ENCODE results near the gene CYP46A1. TPM values are rescaled to one million over a fixed set of nuclear protein-coding genes. Genes with fewer than 3 reads are reported as not detected.

CYP46A1 gene
- total and polyA plus RNA-seq, 2 donors (not counting 1 experiment from before 2014, with no cell fraction given), result 0.27 to 0.28 TPM

GRCh38 chr14:99645545-99646505 is 38.3 kb upstream of the CYP46A1 start:
- Histone ChIP-seq H3K9me3 (ENCODE audit: control extremely low read depth in 1 of 3, control insufficient read depth in 2 of 3, insufficient read depth in 1 of 3, low read length in 2 of 3) (peaks cover 0 to 6% (median 0%) of the 10 kb centered on the region in 3 donors), H3K9ac (ENCODE audit: low read length) (no peak overlapping the region), H3K4me3 (ENCODE audit: control extremely low read depth in 1 of 5, extremely low read depth in 1 of 5, insufficient read depth in 1 of 5, low read depth in 2 of 5, low read length in 4 of 5) (no peak overlapping the region), H3K36me3 (replicated peaks in 1 of 2; ENCODE audit: control extremely low read depth in 1 of 2, control insufficient read depth in 1 of 2, extremely low read depth in 1 of 2, insufficient read depth in 2 of 2, low read length in 1 of 2) (no peaks in the 10 kb centered on the region), H2AFZ (ENCODE audit: insufficient read depth, low read depth, low read length, poor library complexity, severe bottlenecking) (no peak overlapping the region), H3K27me3 (replicated peaks in 1 of 4; ENCODE audit: control extremely low read depth in 1 of 4, control insufficient read depth in 3 of 4, insufficient read depth in 4 of 4, low read length in 3 of 4) (peaks cover 0 to 29% (median 8%) of the 10 kb centered on the region in 4 experiments), H3K4me2 (replicated peaks; ENCODE audit: low read depth, low read length, poor library complexity, severe bottlenecking) (peak overlapping the region; percentile 35), H4K20me1 (ENCODE audit: control insufficient read depth, insufficient read depth, low read length, poor library complexity, severe bottlenecking) (no peaks in the 10 kb centered on the region), H3K27ac (ENCODE audit: low read length in 2 of 2) (no peak overlapping the region), H3K79me2 (ENCODE audit: control insufficient read depth, insufficient read depth, low read length) (no peaks in the 10 kb centered on the region), H3K4me1 (ENCODE audit: control insufficient read depth in 2 of 2, insufficient read depth in 2 of 2, low read length in 2 of 2) (peaks cover 3% of the 10 kb centered on the region in 2 donors)
- WGBS (ENCODE audit: insufficient coverage), result 50% methylated on average over 28 of the region's 32 CpGs
- peaks cover 23% of the 10 kb centered on the region for H3K27me3 Mint-ChIP-seq
- intact Hi-C loops (cut with micrococcal nuclease), result no loop called here
- ChIA-PET CTCF (no interaction called here), POLR2A (no interaction called here)
- ATAC-seq (ENCODE audit: low read depth) (no peak), DNase-seq (no peak)
- H3K27ac Mint-ChIP-seq, result no peak overlapping the region
- H3K4me1 Mint-ChIP-seq, result peaks cover 5% of the 10 kb centered on the region
- TF ChIP-seq, protein P1, sequence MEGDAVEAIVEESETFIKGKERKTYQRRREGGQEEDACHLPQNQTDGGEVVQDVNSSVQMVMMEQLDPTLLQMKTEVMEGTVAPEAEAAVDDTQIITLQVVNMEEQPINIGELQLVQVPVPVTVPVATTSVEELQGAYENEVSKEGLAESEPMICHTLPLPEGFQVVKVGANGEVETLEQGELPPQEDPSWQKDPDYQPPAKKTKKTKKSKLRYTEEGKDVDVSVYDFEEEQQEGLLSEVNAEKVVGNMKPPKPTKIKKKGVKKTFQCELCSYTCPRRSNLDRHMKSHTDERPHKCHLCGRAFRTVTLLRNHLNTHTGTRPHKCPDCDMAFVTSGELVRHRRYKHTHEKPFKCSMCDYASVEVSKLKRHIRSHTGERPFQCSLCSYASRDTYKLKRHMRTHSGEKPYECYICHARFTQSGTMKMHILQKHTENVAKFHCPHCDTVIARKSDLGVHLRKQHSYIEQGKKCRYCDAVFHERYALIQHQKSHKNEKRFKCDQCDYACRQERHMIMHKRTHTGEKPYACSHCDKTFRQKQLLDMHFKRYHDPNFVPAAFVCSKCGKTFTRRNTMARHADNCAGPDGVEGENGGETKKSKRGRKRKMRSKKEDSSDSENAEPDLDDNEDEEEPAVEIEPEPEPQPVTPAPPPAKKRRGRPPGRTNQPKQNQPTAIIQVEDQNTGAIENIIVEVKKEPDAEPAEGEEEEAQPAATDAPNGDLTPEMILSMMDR (IDR thresholded peaks at IDR 0.05), result no peak
- no peak for TF ChIP-seq EZH2 (IDR thresholded peaks at IDR 0.05; ENCODE audit: borderline replicate concordance, insufficient read depth, low read depth, low read length, poor library complexity, severe bottlenecking)
- H3K9me3 Mint-ChIP-seq (ENCODE audit: insufficient read depth), result no peaks in the 10 kb centered on the region
- H3K4me3 Mint-ChIP-seq, result no peak overlapping the region

DNA sequence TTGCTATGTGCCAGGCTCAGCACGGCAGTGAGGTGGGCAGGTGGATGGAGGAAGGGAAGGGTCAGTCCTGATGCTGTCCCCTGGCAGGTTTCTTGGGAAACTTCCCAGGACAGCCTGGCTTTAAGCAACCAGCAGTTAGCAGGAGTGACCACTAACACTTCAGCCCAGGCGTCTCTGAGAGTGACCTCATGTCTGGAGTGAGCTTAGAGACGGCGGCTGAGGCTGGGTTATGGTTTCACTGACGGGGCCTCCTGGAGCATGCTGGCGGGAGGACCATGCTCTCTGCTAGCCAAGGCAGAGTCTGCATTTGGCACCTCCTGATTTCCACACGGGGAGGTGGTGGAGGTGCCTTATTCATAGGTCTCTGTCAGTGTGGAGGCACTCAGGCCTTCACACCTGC is 36.7 kb upstream of the CYP46A1 start:
- Histone ChIP-seq H3K27me3 (replicated peaks in 1 of 4; ENCODE audit: control extremely low read depth in 1 of 4, control insufficient read depth in 3 of 4, insufficient read depth in 4 of 4, low read length in 3 of 4) (peaks cover 0 to 29% (median 8%) of the 10 kb centered on the region in 4 experiments), H3K9me3 (ENCODE audit: control extremely low read depth in 1 of 3, control insufficient read depth in 2 of 3, insufficient read depth in 1 of 3, low read length in 2 of 3) (peaks cover 0 to 6% (median 0%) of the 10 kb centered on the region in 3 donors), H3K27ac (ENCODE audit: low read length in 2 of 2) (no peak overlapping the region), H4K20me1 (ENCODE audit: control insufficient read depth, insufficient read depth, low read length, poor library complexity, severe bottlenecking) (no peaks in the 10 kb centered on the region), H3K4me2 (replicated peaks; ENCODE audit: low read depth, low read length, poor library complexity, severe bottlenecking) (no peak overlapping the region), H3K4me3 (ENCODE audit: control extremely low read depth in 1 of 5, extremely low read depth in 1 of 5, insufficient read depth in 1 of 5, low read depth in 2 of 5, low read length in 4 of 5) (no peak overlapping the region), H3K79me2 (ENCODE audit: control insufficient read depth, insufficient read depth, low read length) (no peaks in the 10 kb centered on the region), H3K4me1 (ENCODE audit: control insufficient read depth in 2 of 2, insufficient read depth in 2 of 2, low read length in 2 of 2) (peaks cover 3% of the 10 kb centered on the region in 2 donors), H3K9ac (ENCODE audit: low read length) (no peak overlapping the region), H2AFZ (ENCODE audit: insufficient read depth, low read depth, low read length, poor library complexity, severe bottlenecking) (no peak overlapping the region), H3K36me3 (replicated peaks in 1 of 2; ENCODE audit: control extremely low read depth in 1 of 2, control insufficient read depth in 1 of 2, extremely low read depth in 1 of 2, insufficient read depth in 2 of 2, low read length in 1 of 2) (no peaks in the 10 kb centered on the region)
- DNase-seq (no peak), ATAC-seq (ENCODE audit: low read depth) (no peak)
- CTCF ChIA-PET, result no interaction called here
- WGBS (ENCODE audit: insufficient coverage), result 93% methylated on average over 7 of the region's 7 CpGs
- POLR2A ChIA-PET, result no interaction called here
- intact Hi-C loops (cut with micrococcal nuclease), result no loop called here
- H3K4me1 Mint-ChIP-seq, result peaks cover 5% of the 10 kb centered on the region
- H3K4me3 Mint-ChIP-seq, result no peak overlapping the region
- H3K27me3 Mint-ChIP-seq, result peaks cover 32% of the 10 kb centered on the region
- no peak overlapping the region for H3K27ac Mint-ChIP-seq
- H3K9me3 Mint-ChIP-seq (ENCODE audit: insufficient read depth), result no peaks in the 10 kb centered on the region
- no peak for TF ChIP-seq EZH2 (IDR thresholded peaks at IDR 0.05; ENCODE audit: borderline replicate concordance, insufficient read depth, low read depth, low read length, poor library complexity, severe bottlenecking)
- TF ChIP-seq, protein P1 (IDR thresholded peaks at IDR 0.05), result no peak

Measured in B cell (primary cell).